ENCODE measurements around the gene VRTN. TPM values are rescaled to one million over a fixed set of nuclear protein-coding genes. Genes with fewer than 3 reads are reported as not detected.
"Not testable (repeated sequence)": the region's sequence is repeated elsewhere in the genome, so short reads cannot be mapped to it uniquely, and the experiment has no call there.

VRTN gene
- total and polyA plus RNA-seq, 12 donors: 0.11 to 0.23 TPM; not detected in 10

DNA sequence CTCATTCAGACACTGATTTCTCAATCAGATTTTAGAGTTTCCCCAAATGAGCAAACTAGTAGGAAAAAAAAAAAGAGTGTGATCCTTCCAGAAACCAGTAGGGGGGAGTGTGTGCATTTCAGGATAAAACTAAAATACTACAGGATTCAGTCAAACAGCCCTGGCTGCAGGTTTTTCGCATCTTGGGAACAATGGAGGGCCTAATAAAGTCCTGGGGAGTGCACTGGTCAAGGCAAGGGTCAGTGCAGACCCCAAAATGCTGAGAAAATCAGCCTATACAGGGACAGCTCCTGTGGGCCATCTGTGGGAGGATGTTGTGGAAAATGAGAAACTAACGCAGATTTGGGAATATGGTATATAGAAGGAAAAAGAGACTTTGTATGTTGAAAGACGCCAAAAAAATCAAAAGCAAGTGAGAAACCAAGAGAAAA, 23.3 kb upstream of the VRTN start:
- WGBS, 4 donors: 46 to 62% (median 49%) methylated on average over 3 of the region's 3 CpGs
- no peak for DNase-seq
- intact Hi-C loops (cut with DNase I): no loop called here

DNA sequence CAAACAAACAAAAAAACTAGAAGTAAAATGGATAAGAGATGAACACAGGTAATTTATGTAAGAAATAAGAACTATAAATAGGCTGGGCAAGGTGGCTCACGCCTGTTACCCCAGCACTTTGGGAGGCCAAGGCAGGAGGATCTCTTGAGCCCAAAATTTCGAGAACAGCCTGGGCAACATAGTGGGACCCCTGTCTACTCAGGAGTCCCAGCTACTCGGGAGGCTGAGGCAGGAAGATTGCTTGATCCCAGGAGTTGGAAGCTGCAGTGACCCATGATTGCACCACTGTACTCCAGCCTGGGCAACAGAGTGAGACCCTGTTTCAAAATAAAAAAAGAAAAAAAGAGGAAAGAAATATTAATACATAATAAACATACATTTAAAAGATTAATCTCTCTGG, 22.8 kb upstream of the VRTN start:
- Histone ChIP-seq H3K4me1 (replicated peaks in 1 of 2) (no peaks in the 10 kb centered on the region), H3K9me3 (replicated peaks in 1 of 3) (no peaks in the 10 kb centered on the region), H3K4me3 (no peak overlapping the region), H3K36me3 (replicated peaks in 1 of 2) (no peaks in the 10 kb centered on the region), H3K27ac (no peak overlapping the region), H3K27me3 (no peaks in the 10 kb centered on the region)
- intact Hi-C loops (cut with DNase I): no loop called here
- WGBS, 4 donors: 62 to 76% (median 74%) methylated on average over 3 of the region's 3 CpGs
- TF ChIP-seq, protein P1, sequence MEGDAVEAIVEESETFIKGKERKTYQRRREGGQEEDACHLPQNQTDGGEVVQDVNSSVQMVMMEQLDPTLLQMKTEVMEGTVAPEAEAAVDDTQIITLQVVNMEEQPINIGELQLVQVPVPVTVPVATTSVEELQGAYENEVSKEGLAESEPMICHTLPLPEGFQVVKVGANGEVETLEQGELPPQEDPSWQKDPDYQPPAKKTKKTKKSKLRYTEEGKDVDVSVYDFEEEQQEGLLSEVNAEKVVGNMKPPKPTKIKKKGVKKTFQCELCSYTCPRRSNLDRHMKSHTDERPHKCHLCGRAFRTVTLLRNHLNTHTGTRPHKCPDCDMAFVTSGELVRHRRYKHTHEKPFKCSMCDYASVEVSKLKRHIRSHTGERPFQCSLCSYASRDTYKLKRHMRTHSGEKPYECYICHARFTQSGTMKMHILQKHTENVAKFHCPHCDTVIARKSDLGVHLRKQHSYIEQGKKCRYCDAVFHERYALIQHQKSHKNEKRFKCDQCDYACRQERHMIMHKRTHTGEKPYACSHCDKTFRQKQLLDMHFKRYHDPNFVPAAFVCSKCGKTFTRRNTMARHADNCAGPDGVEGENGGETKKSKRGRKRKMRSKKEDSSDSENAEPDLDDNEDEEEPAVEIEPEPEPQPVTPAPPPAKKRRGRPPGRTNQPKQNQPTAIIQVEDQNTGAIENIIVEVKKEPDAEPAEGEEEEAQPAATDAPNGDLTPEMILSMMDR (IDR thresholded peaks at IDR 0.05): no peak
- TF ChIP-seq POLR2A (IDR thresholded peaks at IDR 0.05): no peak
- no peak for DNase-seq

More for the DNA sequence above, 23.3 kb upstream of the VRTN start:
- no peaks in the 10 kb centered on the region for H3K27me3 ChIP-seq
- H3K9me3 ChIP-seq (replicated peaks in 1 of 3): no peaks in the 10 kb centered on the region
- no peaks in the 10 kb centered on the region for H3K4me1 ChIP-seq (replicated peaks in 1 of 2)
- no peak for TF ChIP-seq POLR2A (IDR thresholded peaks at IDR 0.05)
- TF ChIP-seq, protein P1 (IDR thresholded peaks at IDR 0.05): peak; percentile 25 to 62 (median 50)
- no peaks in the 10 kb centered on the region for H3K36me3 ChIP-seq (replicated peaks in 1 of 2)
- no peak overlapping the region for H3K27ac ChIP-seq
- H3K4me3 ChIP-seq: no peak overlapping the region

DNA sequence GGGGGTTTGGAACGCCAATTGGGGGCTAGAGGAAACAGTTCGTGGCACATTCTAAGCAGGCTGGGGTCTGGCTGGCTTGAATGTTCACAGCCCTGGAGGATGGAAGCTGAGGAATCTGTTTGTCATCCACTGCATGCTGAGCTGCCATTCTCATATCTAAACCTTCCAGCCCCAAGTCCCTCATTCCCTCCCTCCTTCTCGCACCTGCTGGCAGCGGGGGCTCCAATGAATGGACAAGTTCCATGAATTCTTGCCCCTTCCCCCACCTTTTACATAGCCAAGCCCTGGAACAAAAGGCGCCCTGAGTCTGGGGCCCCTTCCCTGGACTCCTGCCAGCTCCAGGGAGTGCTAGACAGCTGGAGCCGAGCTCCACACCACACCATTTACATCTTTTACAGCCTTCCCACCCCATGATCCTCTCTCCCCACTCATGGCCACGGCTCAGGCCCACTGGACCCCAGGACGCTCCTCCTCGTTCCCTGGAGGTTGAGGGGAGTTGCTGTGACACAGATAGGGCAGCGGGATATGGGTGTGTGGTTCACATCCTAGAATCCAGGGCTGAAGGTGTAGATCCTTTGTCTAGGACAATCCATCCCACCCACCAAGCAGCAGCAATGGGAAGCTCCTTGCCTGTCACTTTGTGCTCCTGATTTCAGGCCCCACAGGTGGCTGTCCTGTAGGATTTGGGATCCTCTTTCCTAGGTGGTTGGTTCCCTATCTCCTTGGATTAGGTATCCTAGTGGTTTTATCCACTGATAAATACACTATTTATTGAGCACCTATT, 21.7 kb upstream of the VRTN start:
- no peaks in the 10 kb centered on the region for H3K36me3 ChIP-seq (replicated peaks in 1 of 2)
- DNase-seq: no peak
- no peaks in the 10 kb centered on the region for H3K4me1 ChIP-seq (replicated peaks in 1 of 2)
- intact Hi-C loops (cut with DNase I): no loop called here
- 45 to 54% (median 46%) methylated on average over 9 to 10 of the region's 10 CpGs for WGBS, 4 donors
- no peak overlapping the region for H3K4me3 ChIP-seq
- H3K27ac ChIP-seq: no peak overlapping the region
- H3K9me3 ChIP-seq (replicated peaks in 1 of 3): no peaks in the 10 kb centered on the region
- no peak for TF ChIP-seq POLR2A (IDR thresholded peaks at IDR 0.05)
- TF ChIP-seq, protein P1 (IDR thresholded peaks at IDR 0.05): no peak
- no peaks in the 10 kb centered on the region for H3K27me3 ChIP-seq

DNA sequence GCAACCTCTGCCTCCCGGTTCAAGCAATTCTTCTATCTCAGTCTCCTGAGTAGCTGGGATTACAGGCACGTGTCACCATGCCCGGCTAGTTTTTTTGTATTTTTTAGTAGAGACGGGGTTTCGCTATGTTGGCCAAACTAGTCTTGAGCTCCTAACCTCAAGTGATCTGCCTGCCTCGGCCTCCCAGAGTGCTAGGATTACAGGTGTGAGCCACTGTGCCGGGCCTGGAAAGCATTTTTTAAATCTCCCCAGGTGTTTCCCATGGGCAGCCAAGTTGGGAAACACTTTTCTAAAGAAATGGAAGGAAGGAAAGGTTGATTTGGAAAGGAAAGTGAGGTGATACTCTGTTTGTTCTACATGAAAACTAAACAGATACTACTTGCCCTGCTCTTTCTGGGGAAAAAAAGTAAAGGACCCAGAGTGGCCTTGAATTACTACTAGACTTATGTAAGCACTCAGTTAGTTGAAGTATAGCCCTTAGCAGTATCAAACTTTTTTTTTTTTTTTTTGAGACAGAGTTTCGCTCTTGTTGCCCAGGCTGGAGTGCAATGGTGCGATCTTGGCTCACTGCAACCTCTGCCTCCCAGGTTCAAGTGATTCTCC, 18.2 kb upstream of the VRTN start:
- H3K36me3 ChIP-seq (replicated peaks in 1 of 2); H3K27ac ChIP-seq; H3K9me3 ChIP-seq (replicated peaks in 1 of 3); H3K27me3 ChIP-seq; H3K4me1 ChIP-seq (replicated peaks in 1 of 2); H3K4me3 ChIP-seq; DNase-seq; intact Hi-C loops (cut with DNase I): not testable (repeated sequence)
- 83 to 92% (median 86%) methylated on average over 7 to 9 of the region's 9 CpGs for WGBS, 4 donors
